Gastrocnemius medialis (tissue), 4 donors: ENCODE data around the gene GSK3B.

Experiments
- POLR2A ChIP-seq, 2 donors: fragments of 450-650 bp; IDR thresholded peaks; one replicate each; pipeline ENCODE4 v1.6.1; 2017; ENCODE audit warnings: antibody characterized with exemption in 2 of 2, mild to moderate bottlenecking in 2 of 2, moderate library complexity in 2 of 2
- TF ChIP-seq, protein P1 (sequence below), 5 experiments: fragments of 450-650 bp in 3 of 5; fragments of 200-600 bp in 2 of 5; sonication (generic) in 2 of 5; IDR thresholded peaks in 4 of 5; conservative IDR thresholded peaks in 1 of 5; 1 replicate in 4 of 5; 2 replicates in 1 of 5; pipeline ENCODE4 v1.5.1; 2016 to 2019; ENCODE audit warnings: antibody characterized with exemption in 5 of 5, mild to moderate bottlenecking in 3 of 5, moderate library complexity in 3 of 5

DNA sequence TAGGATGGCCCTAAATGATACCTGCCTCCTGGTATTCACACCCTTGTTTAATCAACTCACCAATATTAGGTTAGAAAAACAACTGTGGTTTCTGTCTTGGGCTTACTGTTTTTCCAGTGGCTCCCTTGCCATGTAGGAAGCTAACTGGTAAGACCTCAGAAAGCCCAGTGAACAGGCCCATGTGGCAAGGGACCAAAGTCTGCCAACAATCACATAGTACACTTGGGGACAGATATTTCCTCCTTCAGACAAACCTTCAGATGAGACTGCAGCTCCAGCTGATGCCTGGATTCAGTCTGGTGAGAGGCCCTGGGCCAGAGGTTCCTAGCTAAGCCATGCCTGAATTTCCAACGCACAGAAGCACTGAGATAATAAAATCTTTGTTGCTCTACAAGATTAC is 96.1 kb downstream of the GSK3B start:
- no peak for TF ChIP-seq POLR2A (IDR thresholded peaks at IDR 0.05)
- TF ChIP-seq, protein P1, sequence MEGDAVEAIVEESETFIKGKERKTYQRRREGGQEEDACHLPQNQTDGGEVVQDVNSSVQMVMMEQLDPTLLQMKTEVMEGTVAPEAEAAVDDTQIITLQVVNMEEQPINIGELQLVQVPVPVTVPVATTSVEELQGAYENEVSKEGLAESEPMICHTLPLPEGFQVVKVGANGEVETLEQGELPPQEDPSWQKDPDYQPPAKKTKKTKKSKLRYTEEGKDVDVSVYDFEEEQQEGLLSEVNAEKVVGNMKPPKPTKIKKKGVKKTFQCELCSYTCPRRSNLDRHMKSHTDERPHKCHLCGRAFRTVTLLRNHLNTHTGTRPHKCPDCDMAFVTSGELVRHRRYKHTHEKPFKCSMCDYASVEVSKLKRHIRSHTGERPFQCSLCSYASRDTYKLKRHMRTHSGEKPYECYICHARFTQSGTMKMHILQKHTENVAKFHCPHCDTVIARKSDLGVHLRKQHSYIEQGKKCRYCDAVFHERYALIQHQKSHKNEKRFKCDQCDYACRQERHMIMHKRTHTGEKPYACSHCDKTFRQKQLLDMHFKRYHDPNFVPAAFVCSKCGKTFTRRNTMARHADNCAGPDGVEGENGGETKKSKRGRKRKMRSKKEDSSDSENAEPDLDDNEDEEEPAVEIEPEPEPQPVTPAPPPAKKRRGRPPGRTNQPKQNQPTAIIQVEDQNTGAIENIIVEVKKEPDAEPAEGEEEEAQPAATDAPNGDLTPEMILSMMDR (IDR thresholded peaks at IDR 0.05 in 4 of 5, conservative IDR thresholded peaks at IDR 0.05 in 1 of 5), result no peak
